K562 (cell line): ENCODE data around the gene WNK2. TPM values are rescaled to one million over a fixed set of nuclear protein-coding genes. Genes with fewer than 3 reads are reported as not detected.

Experiments
- ATAC-seq: fragments of 200-7000 bp; cut with Tn5 transposase; 3 replicates; pipeline ENCODE4 v1.9.1; 2020; ENCODE audit warnings: moderate library complexity
- BruUV-seq: library from RNA; stranded (reverse); fragments of 400-500 nt; replicated peaks from 2 replicates; lab custom pipeline; 2021; lab: Mats Ljungman, UMichigan
- CTCF ChIA-PET: fragments of 300-600 bp; formaldehyde crosslinking; extraction: SDS; loops from one replicate; lab custom pipeline; 2021; ENCODE audit warnings: low intra/inter-chr PET ratio; lab: Yijun Ruan, JAX
- POLR2A ChIA-PET: fragments of 300-600, 350-650 bp; sonication (Branson Sonifier 250); formaldehyde crosslinking; extraction: SDS; loops from one replicate; lab custom pipeline; 2021; ENCODE audit warnings: antibody characterized with exemption, inconsistent platforms; lab: Yijun Ruan, JAX
- DNase-seq, 4 experiments: peaks; one replicate each; pipeline versions ENCODE4 v3.0.0 to v3.0.0-alpha.2; 2011 to 2018; ENCODE audit warnings: low spot score in 3 of 4, mixed read lengths in 3 of 4; ENCODE audit errors: extremely low read depth in 1 of 4
- FAIRE-seq: peaks from 2 replicates; lab custom pipeline; 2011; peaks lifted over from hg19 to GRCh38; lab: Jason Lieb, UNC
- H2AFZ ChIP-seq: 2 replicates; pipeline ENCODE4 v1.6.0; 2011; ENCODE audit warnings: low read depth, low read length, control low read depth, inconsistent platforms
- H3K27ac ChIP-seq: fragments of 200-600 bp; 3 replicates; pipeline ENCODE4 v1.8.0; 2011; ENCODE audit warnings: low read depth, mild to moderate bottlenecking, control low read depth, inconsistent platforms, low read length, moderate library complexity, mixed read lengths; ENCODE audit errors: extremely low read depth
- H3K27me3 ChIP-seq, 2 experiments: fragments of 300-600 bp in 1 of 2; 2 replicates in 1 of 2; 3 replicates in 1 of 2; pipeline versions ENCODE4 v1.6.0 to v1.8.0; 2011; ENCODE audit warnings: inconsistent platforms in 2 of 2, low read length in 2 of 2, mild to moderate bottlenecking in 1 of 2, mixed read lengths in 1 of 2, moderate library complexity in 1 of 2; ENCODE audit not compliant: control insufficient read depth in 2 of 2, insufficient read depth in 2 of 2
- H3K36me3 ChIP-seq: fragments of 300-600 bp; 3 replicates; pipeline ENCODE4 v1.8.0; 2011; ENCODE audit warnings: mild to moderate bottlenecking, low read length, inconsistent platforms; ENCODE audit not compliant: control insufficient read depth, insufficient read depth
- H3K4me1 ChIP-seq, 2 experiments: fragments of 200-600 bp in 1 of 2; replicated peaks in 1 of 2; 2 replicates in 1 of 2; 3 replicates in 1 of 2; pipeline versions ENCODE4 v1.5.1 to v1.8.0; 2011; ENCODE audit warnings: inconsistent platforms in 2 of 2, low read length in 2 of 2, mild to moderate bottlenecking in 1 of 2, mixed read lengths in 1 of 2, moderate library complexity in 1 of 2; ENCODE audit not compliant: control insufficient read depth in 2 of 2, insufficient read depth in 2 of 2
- H3K4me2 ChIP-seq: 2 replicates; pipeline ENCODE4 v1.6.1; 2011; ENCODE audit warnings: low read length, control low read depth, inconsistent platforms, mixed read lengths; ENCODE audit not compliant: insufficient read depth
- H3K4me3 ChIP-seq: fragments of 200-600 bp; sonication (generic), shearing (Covaris generic); 2 replicates; pipeline ENCODE4 v1.5.1; 2016; ENCODE audit warnings: control low read depth, inconsistent platforms
- H3K79me2 ChIP-seq: fragments of 200-600 bp; 3 replicates; pipeline ENCODE4 v1.8.0; 2011; ENCODE audit warnings: low read length, inconsistent platforms; ENCODE audit not compliant: control insufficient read depth, insufficient read depth
- H3K9ac ChIP-seq, 2 experiments: 2 replicates each; pipeline versions ENCODE4 v1.6.0 to v1.6.1; 2011; ENCODE audit warnings: low read depth in 2 of 2, low read length in 2 of 2, control low read depth in 1 of 2, inconsistent platforms in 1 of 2, mild to moderate bottlenecking in 1 of 2, mixed read lengths in 1 of 2; ENCODE audit not compliant: insufficient read depth in 1 of 2
- H3K9me1 ChIP-seq: one replicate; pipeline ENCODE4 v1.6.0; 2011; ENCODE audit warnings: inconsistent platforms, mild to moderate bottlenecking, low read length, moderate library complexity; ENCODE audit not compliant: control insufficient read depth, insufficient read depth
- H3K9me3 ChIP-seq: replicated peaks from 2 replicates; pipeline ENCODE4 v1.5.1; 2011; ENCODE audit warnings: low read depth, low read length, inconsistent platforms; ENCODE audit not compliant: control insufficient read depth, insufficient read depth
- H4K20me1 ChIP-seq: replicated peaks from 2 replicates; pipeline ENCODE4 v1.6.1; 2011; ENCODE audit warnings: low read length, inconsistent platforms, mixed read lengths; ENCODE audit not compliant: control insufficient read depth, insufficient read depth
- CBX2 ChIP-seq: fragments of 200-600 bp; sonication (generic); IDR thresholded peaks from one replicate; pipeline ENCODE4 v1.6.1; 2012; ENCODE audit warnings: mild to moderate bottlenecking, low read length, inconsistent platforms; ENCODE audit not compliant: insufficient read depth, poor library complexity, severe bottlenecking
- CXXC5 ChIP-seq: fragments of 250-450 bp; sonication (Bioruptor Pico); IDR thresholded peaks from 2 replicates; pipeline ENCODE4 v1.8.0; 2022; ENCODE audit warnings: inconsistent platforms, mild to moderate bottlenecking, moderate library complexity
- FOXA1 ChIP-seq: fragments of 450-650 bp; IDR thresholded peaks from 2 replicates; pipeline ENCODE4 v1.6.1; 2016; ENCODE audit warnings: mild to moderate bottlenecking, borderline replicate concordance
- MED1 ChIP-seq: sonication (generic); formaldehyde crosslinking; IDR thresholded peaks from 2 replicates; pipeline ENCODE4 v1.8.1; 2023; ENCODE audit warnings: missing genetic modification reagents, borderline replicate concordance
- MEIS2 ChIP-seq: fragments of 450-650 bp; IDR thresholded peaks from 2 replicates; pipeline ENCODE4 v1.6.1; 2014; ENCODE audit warnings: mild to moderate bottlenecking; ENCODE audit not compliant: partially characterized antibody
- MYC ChIP-seq, 2 experiments: fragments of 250-450 bp in 1 of 2; sonication (Bioruptor Pico) in 1 of 2; IDR thresholded peaks; 2 replicates each; pipeline versions ENCODE4 v1.5.1 to v1.6.1; 2012 to 2021; ENCODE audit warnings: low read depth in 2 of 2, borderline replicate concordance in 1 of 2, improper control_type of control experiment in 1 of 2, low read length in 1 of 2, mild to moderate bottlenecking in 1 of 2, moderate library complexity in 1 of 2
- NELFE ChIP-seq: IDR thresholded peaks from 2 replicates; pipeline ENCODE4 v1.6.1; 2011; ENCODE audit warnings: mild to moderate bottlenecking; ENCODE audit not compliant: insufficient read depth, insufficient read length
- POLR2AphosphoS5 ChIP-seq: IDR thresholded peaks from 2 replicates; pipeline ENCODE4 v1.6.1; 2011; ENCODE audit warnings: mild to moderate bottlenecking, low read depth, low read length, moderate library complexity; ENCODE audit not compliant: control insufficient read depth, insufficient read depth
- STAT5B ChIP-seq: fragments of 250-450 bp; sonication (Bioruptor Pico); IDR thresholded peaks from 2 replicates; pipeline ENCODE4 v1.8.0; 2021; ENCODE audit warnings: mild to moderate bottlenecking, inconsistent platforms
- TAF15 ChIP-seq: fragments of 200-400 bp; formaldehyde crosslinking; IDR thresholded peaks from 2 replicates; pipeline ENCODE4 v1.6.1; 2017; ENCODE audit warnings: mild to moderate bottlenecking, low read depth, low read length, moderate library complexity
- TBP ChIP-seq: optimal IDR thresholded peaks from 2 replicates; pipeline ENCODE3; 2011; ENCODE audit warnings: low read depth, low read length, improper control_type of control experiment
- ZNF184 ChIP-seq: sonication (generic); formaldehyde crosslinking; IDR thresholded peaks from 2 replicates; pipeline ENCODE4 v1.5.0; 2020; ENCODE audit warnings: missing genetic modification reagents
- ZNF707 ChIP-seq: fragments of 250-450 bp; sonication (Bioruptor Pico); conservative IDR thresholded peaks from 2 replicates; pipeline ENCODE4 v1.8.0; 2022; ENCODE audit warnings: inconsistent platforms, mild to moderate bottlenecking, moderate library complexity
- WGBS: fragments of 100-300 bp; shearing (Covaris generic); methylation state at CpG from one replicate; pipeline ENCODE4 v1.1.6; 2016; ENCODE audit warnings: low coverage, mixed read lengths; ENCODE audit not compliant: insufficient coverage; ENCODE audit errors: missing lambda C conversion rate; 5-methylcytosine and 5-hydroxymethylcytosine counted together
- in situ Hi-C: fragments of 300-500 bp; cut with MboI; formaldehyde crosslinking; loops from 4 replicates; pipeline ENCODE4 v1.15.0; 2018; ENCODE audit warnings: inconsistent platforms, mixed read lengths
- intact Hi-C: fragments of 100-400 bp; cut with micrococcal nuclease; formaldehyde crosslinking; loops from 2 replicates; pipeline ENCODE4 v1.14.2; 2022
- polyA plus RNA-seq, 8 experiments: library from polyadenylated mRNA; depleted of rRNA in 4 of 8; stranded (reverse) in 5 of 8; unstranded in 3 of 8; fragments of >200 nt; fragmentation: Nextera tagmentation in 2 of 8; fragmentation: Illumina TruSeq in 1 of 8; extraction: Ambion mirVana in 2 of 8; extraction: Trizol in 1 of 8; gene quantifications; 2 replicates each; pipeline versions ENCODE4 v1.2.1 to v1.2.3, GENCODE V29; 2011 to 2014; ENCODE audit warnings: inconsistent platforms in 1 of 8, missing spikeins in 1 of 8
- total RNA-seq, 7 experiments: library from RNA; depleted of rRNA in 6 of 7; stranded (reverse); fragments of >200 nt in 6 of 7; fragmentation: Illumina TruSeq in 2 of 7; extraction: Trizol in 2 of 7; gene quantifications; 2 replicates each; pipeline versions ENCODE4 v1.2.1 to v1.2.3, GENCODE V29; 2011 to 2021; ENCODE audit warnings: low replicate concordance in 1 of 7
- TF ChIP-seq, protein P1 (sequence below): sonication (generic); formaldehyde crosslinking; IDR thresholded peaks from 2 replicates; pipeline ENCODE4 v1.8.1; 2023; ENCODE audit warnings: missing genetic modification reagents, mild to moderate bottlenecking, borderline replicate concordance
- TF ChIP-seq, protein P2 (sequence below): fragments of 450-650 bp; IDR thresholded peaks from 2 replicates; pipeline ENCODE4 v1.6.1; 2018; ENCODE audit warnings: mild to moderate bottlenecking, low read depth; ENCODE audit not compliant: partially characterized antibody

The WNK2 gene
- total and polyA plus RNA-seq, 9 of the 15 experiments (the other 6 are each of a cell fraction or from before 2014, with no cell fraction given), result 0.36 to 3.3 (median 0.64) TPM; not detected in 2

DNA sequence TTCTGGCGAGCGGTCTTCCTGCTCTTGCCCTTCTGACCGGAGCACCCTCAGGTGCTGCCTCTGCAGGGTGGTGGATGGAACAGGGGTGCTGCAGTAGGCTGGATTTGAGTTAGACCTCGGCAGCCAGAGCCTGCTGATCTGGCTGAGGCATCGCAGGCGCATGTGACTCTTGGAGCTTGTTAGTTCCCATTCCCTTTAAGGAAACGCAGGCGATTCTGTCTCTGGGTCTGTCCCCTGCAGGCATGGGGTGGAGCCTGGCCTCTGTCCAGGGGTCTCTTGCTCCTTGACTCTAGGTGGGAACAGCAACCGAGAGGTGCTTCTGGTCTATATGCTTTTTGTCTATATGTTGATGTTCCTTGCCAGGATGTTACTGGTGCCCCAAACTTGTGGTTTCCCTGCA lies 3.1 kb downstream of the WNK2 start:
- FAIRE-seq, result no peak
- H3K27me3 ChIP-seq, result peaks cover 13 to 62% of the 10 kb centered on the region in 2 experiments; a peak in 4 of 5 replicates
- H2AFZ ChIP-seq, result no peak overlapping the region
- H4K20me1 ChIP-seq, result peaks cover 16% of the 10 kb centered on the region; the same call in 1 of the 2 replicates
- peaks cover 0 to 25% of the 10 kb centered on the region in 2 experiments; a peak in 2 of 5 replicates for H3K4me1 ChIP-seq
- DNase-seq, result no peak
- no peak overlapping the region for H3K27ac ChIP-seq
- no peak overlapping the region for H3K4me2 ChIP-seq
- in situ Hi-C loops, result no loop called here
- H3K9me3 ChIP-seq, result no peaks in the 10 kb centered on the region
- CTCF ChIA-PET, result no interaction called here
- POLR2A ChIA-PET, result interaction anchor here (1.2 kb wide), 1 partner anchor 9 kb away, joined by 3 read pairs; no protein-coding TSS in a partner anchor
- intact Hi-C loops, result no loop called here
- H3K9me1 ChIP-seq, result no peaks in the 10 kb centered on the region
- WGBS, result 12% methylated on average over 6 of the region's 9 CpGs
- H3K79me2 ChIP-seq, result no peaks in the 10 kb centered on the region
- no peak overlapping the region for H3K9ac ChIP-seq
- no peaks in the 10 kb centered on the region for H3K36me3 ChIP-seq
- no peak overlapping the region for H3K4me3 ChIP-seq
- ATAC-seq, result no peak
- BruUV-seq, result no TSS peak
- no peak for TF ChIP-seq TAF15
- TF ChIP-seq ZNF707, result no peak
- no peak for TF ChIP-seq MED1
- TF ChIP-seq MYC (IDR thresholded peaks at IDR 0.05; ENCODE audit: low read depth, low read length), result no peak
- no peak for TF ChIP-seq MYC (CRISPR knock-in tag; IDR thresholded peaks at IDR 0.05; ENCODE audit: borderline replicate concordance, low read depth)
- no peak for TF ChIP-seq ZNF184 (CRISPR knock-in tag)
- no peak for TF ChIP-seq STAT5B (CRISPR knock-in tag)
- no peak for TF ChIP-seq POLR2AphosphoS5
- TF ChIP-seq, protein P1, sequence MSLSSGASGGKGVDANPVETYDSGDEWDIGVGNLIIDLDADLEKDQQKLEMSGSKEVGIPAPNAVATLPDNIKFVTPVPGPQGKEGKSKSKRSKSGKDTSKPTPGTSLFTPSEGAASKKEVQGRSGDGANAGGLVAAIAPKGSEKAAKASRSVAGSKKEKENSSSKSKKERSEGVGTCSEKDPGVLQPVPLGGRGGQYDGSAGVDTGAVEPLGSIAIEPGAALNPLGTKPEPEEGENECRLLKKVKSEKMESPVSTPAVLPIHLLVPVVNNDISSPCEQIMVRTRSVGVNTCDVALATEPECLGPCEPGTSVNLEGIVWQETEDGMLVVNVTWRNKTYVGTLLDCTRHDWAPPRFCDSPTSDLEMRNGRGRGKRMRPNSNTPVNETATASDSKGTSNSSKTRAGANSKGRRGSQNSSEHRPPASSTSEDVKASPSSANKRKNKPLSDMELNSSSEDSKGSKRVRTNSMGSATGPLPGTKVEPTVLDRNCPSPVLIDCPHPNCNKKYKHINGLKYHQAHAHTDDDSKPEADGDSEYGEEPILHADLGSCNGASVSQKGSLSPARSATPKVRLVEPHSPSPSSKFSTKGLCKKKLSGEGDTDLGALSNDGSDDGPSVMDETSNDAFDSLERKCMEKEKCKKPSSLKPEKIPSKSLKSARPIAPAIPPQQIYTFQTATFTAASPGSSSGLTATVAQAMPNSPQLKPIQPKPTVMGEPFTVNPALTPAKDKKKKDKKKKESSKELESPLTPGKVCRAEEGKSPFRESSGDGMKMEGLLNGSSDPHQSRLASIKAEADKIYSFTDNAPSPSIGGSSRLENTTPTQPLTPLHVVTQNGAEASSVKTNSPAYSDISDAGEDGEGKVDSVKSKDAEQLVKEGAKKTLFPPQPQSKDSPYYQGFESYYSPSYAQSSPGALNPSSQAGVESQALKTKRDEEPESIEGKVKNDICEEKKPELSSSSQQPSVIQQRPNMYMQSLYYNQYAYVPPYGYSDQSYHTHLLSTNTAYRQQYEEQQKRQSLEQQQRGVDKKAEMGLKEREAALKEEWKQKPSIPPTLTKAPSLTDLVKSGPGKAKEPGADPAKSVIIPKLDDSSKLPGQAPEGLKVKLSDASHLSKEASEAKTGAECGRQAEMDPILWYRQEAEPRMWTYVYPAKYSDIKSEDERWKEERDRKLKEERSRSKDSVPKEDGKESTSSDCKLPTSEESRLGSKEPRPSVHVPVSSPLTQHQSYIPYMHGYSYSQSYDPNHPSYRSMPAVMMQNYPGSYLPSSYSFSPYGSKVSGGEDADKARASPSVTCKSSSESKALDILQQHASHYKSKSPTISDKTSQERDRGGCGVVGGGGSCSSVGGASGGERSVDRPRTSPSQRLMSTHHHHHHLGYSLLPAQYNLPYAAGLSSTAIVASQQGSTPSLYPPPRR, result no peak
- TF ChIP-seq, protein P2, sequence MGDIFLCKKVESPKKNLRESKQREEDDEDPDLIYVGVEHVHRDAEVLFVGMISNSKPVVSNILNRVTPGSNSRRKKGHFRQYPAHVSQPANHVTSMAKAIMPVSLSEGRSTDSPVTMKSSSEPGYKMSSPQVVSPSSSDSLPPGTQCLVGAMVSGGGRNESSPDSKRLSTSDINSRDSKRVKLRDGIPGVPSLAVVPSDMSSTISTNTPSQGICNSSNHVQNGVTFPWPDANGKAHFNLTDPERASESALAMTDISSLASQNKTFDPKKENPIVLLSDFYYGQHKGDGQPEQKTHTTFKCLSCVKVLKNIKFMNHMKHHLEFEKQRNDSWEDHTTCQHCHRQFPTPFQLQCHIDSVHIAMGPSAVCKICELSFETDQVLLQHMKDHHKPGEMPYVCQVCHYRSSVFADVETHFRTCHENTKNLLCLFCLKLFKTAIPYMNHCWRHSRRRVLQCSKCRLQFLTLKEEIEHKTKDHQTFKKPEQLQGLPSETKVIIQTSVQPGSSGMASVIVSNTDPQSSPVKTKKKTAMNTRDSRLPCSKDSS, result no peak
- no peak for TF ChIP-seq NELFE
- TF ChIP-seq CBX2, result no peak
- no peak for TF ChIP-seq TBP
- no peak for TF ChIP-seq FOXA1
- no peak for TF ChIP-seq CXXC5
- TF ChIP-seq MEIS2, result no peak
